ENCODE results near the gene RNLS.
A peak's percentile ranks its signal among the peaks of the same experiment; 100 is the strongest.

Gene RNLS

DNA sequence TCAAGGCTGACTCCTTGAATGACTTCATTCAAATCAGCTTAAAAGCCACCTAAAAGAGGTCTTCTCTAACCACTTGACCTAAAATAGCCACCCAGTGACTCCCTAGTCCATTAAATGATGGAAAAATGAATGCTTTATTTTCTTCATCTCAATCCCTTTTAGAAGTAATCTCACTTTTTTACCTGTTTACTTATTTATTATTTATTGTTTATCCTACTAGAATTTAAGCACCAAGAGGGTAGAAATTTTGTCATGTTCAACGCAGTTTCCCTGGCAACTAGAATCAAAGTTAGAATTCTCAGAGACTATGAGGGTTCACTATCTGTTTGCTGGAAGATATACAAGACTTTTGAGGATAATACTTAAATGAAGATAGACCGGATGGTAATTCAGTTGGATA, 3.3 kb upstream of the RNLS start, which contains the start of gene LIPJ:
Gene LIPJ, plus strand, starts transcription at position 301 of the 400 bp plus-strand sequence. CDS start 3,926 bp downstream, outside the sequence.
- Histone ChIP-seq H3K4me3 (no peak within 1 kb of the TSS), H3K27ac (no peak within 1 kb of the TSS)
- DNase-seq (ENCODE audit: low spot score) = no peak
- TF ChIP-seq, protein P1, sequence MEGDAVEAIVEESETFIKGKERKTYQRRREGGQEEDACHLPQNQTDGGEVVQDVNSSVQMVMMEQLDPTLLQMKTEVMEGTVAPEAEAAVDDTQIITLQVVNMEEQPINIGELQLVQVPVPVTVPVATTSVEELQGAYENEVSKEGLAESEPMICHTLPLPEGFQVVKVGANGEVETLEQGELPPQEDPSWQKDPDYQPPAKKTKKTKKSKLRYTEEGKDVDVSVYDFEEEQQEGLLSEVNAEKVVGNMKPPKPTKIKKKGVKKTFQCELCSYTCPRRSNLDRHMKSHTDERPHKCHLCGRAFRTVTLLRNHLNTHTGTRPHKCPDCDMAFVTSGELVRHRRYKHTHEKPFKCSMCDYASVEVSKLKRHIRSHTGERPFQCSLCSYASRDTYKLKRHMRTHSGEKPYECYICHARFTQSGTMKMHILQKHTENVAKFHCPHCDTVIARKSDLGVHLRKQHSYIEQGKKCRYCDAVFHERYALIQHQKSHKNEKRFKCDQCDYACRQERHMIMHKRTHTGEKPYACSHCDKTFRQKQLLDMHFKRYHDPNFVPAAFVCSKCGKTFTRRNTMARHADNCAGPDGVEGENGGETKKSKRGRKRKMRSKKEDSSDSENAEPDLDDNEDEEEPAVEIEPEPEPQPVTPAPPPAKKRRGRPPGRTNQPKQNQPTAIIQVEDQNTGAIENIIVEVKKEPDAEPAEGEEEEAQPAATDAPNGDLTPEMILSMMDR (IDR thresholded peaks at IDR 0.05) = no peak

DNA sequence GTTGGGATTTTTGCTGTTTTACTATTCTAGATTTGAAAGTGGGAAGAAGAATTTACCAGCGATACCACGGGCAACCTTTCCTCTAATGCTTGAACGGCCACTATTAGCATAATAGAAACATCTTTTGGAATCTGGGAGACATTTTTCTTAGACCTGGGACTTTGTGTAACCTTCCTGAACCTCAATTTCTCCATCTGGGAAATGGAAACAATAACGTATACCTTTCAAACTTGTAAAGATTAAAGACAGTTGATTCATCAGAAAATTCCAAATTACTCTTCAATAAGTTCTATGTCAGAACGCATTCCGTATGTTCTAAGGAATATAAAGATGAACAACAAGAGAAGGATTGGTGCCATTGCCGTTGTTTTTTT, 453 bp upstream of the RNLS start:
- DNase-seq (ENCODE audit: low spot score) = no peak
- peak overlapping the region; percentile 93 to 95 for H3K27ac ChIP-seq
- peak overlapping the region; percentile 87 for H3K4me3 ChIP-seq
- TF ChIP-seq, protein P1 (IDR thresholded peaks at IDR 0.05) = no peak

DNA sequence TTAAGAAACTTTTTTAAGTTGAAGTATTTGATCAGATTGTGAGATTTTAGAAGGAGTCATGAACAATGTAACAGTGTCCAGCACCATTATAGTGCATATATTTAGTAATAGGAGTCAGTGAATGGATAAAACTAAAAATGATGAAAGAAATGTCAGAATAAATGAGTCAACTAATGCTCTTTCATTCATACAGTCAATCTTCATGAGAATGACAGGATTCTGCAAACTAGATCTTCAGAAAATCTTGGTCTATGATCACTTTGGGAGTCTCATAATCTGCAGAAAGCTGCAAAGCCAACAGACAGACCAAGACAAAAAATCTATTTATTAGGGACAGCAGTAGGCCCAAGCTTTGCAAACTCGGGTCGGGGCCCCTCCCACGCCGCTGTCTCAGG, 710 bp downstream of the RNLS start:
- peak overlapping the region; percentile 93 to 95 for H3K27ac ChIP-seq
- DNase-seq (ENCODE audit: low spot score) = no peak

DNA sequence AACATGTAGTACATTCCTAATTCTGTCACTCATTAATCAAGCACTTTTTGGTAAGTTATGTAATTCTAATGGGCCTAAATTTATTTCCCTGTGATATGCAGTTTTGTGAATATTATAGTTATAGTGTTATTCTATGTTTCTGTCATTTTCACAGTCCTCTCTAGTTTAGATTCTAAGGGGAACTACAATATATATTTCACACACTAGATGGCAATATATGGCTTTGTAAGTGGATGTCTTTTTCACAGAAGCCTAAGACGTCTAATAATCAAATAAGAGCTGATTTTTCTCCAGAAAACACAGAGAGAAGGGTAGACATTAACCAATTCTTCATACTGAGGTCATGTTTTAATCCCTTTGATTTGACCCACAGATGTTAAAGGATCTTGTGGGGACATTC, 18.0 kb downstream of the RNLS start:
- H3K27ac ChIP-seq = no peak overlapping the region
- no peak overlapping the region for H3K4me3 ChIP-seq
- no peak for DNase-seq (ENCODE audit: low spot score)
- TF ChIP-seq, protein P1 (IDR thresholded peaks at IDR 0.05) = no peak

More for the DNA sequence above, 710 bp downstream of the RNLS start:
- H3K4me3 ChIP-seq = peak overlapping the region; percentile 87
- TF ChIP-seq, protein P1 (IDR thresholded peaks at IDR 0.05) = no peak

DNA sequence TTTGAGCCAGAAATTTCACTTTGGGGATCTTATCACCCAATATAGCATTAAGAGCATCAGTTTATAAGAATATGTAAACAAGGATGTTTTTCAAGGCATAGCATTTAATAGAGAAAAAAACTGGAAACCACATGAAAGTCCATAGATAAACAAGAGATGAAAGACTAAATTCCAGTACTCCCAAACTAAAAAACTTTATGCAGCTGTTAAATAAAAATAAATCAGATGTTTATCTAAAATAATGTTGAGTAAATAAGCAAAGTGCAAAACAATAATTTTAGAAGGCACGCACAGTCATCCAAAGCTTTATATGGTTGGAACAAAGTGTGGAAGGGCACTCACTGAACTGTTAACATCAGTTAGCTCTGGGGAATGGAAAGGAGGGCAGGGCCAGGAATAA, 21.0 kb downstream of the RNLS start:
- TF ChIP-seq, protein P1 (IDR thresholded peaks at IDR 0.05) = no peak
- Histone ChIP-seq H3K27ac (no peak overlapping the region), H3K4me3 (no peak overlapping the region)
- no peak for DNase-seq (ENCODE audit: low spot score)

DNA sequence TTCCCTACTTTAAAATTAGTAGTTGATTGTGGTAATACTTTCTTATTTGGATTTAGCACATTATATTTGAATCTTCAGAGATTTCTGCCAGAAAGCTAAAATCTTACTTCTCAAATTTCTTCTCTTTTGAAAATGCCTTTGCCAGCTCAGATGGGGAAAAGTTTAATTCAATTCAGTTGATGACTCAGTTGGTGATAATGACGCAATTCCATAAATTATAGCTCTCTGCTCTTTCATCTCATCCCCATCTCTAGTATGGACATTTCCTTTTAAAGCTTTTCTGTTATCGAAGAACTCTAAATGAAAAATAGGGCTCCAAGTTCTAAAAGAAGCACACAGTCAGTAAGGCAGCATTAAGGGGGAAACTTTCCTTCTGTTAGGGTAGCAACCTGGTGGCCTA, 25.5 kb downstream of the RNLS start:
- no peak for DNase-seq (ENCODE audit: low spot score)
- H3K4me3 ChIP-seq = no peak overlapping the region
- TF ChIP-seq, protein P1 (IDR thresholded peaks at IDR 0.05) = no peak
- no peak overlapping the region for H3K27ac ChIP-seq

DNA sequence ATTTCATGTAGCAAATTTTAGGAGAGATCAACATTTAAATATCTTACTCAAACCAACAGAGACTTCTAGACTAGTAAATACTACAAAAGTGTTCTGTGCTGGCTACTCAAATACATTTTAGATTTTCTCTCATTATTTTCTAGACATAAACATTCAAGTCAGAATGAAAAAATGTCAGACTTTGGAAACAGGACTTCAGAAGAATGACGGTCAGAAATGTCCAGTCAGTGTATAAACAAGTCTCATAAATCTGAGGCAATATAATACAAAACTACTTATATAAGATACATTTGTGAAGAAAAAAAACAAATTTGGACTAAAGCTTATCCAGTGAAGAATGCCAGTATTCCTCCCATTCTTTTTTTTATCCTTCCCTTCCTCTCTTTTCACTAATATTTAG, 25.9 kb downstream of the RNLS start:
- TF ChIP-seq, protein P1 (IDR thresholded peaks at IDR 0.05) = no peak
- H3K4me3 ChIP-seq = no peak overlapping the region
- no peak overlapping the region for H3K27ac ChIP-seq
- DNase-seq (ENCODE audit: low spot score) = no peak
